ENCODE data around the gene BTG2. TPM values are rescaled to one million over a fixed set of nuclear protein-coding genes. Genes with fewer than 3 reads are reported as not detected.

Gene BTG2
- total RNA-seq, 1 experiment from 2014 or later = 19.4 TPM

- ATAC-seq = no peak
- Mint-ChIP-seq H3K27me3 (ENCODE audit: low read depth) (peaks cover 92% of the 10 kb centered on the region), H3K9me3 (no peaks in the 10 kb centered on the region), H3K36me3 (no peaks in the 10 kb centered on the region), H3K27ac (no peak overlapping the region), H3K4me3 (no peak overlapping the region), H3K4me1 (peaks cover 19% of the 10 kb centered on the region)
- TF ChIP-seq TP53 (CRISPR knock-in tag; IDR thresholded peaks at IDR 0.05) (no peak), FOXK1 (CRISPR knock-in tag; IDR thresholded peaks at IDR 0.05) (no peak), SMAD4 (CRISPR knock-in tag; IDR thresholded peaks at IDR 0.05) (no peak), CREB1 (CRISPR knock-in tag; IDR thresholded peaks at IDR 0.05) (no peak), ZBTB21 (CRISPR knock-in tag; IDR thresholded peaks at IDR 0.05; ENCODE audit: borderline replicate concordance) (no peak), SOX15 (CRISPR knock-in tag; IDR thresholded peaks at IDR 0.05) (no peak), JAZF1 (CRISPR knock-in tag; IDR thresholded peaks at IDR 0.05) (no peak), STAT6 (CRISPR knock-in tag; conservative IDR thresholded peaks at IDR 0.05; ENCODE audit: low read depth) (no peak), NR2C2 (CRISPR knock-in tag; IDR thresholded peaks at IDR 0.05) (no peak), PRDM15 (CRISPR knock-in tag; IDR thresholded peaks at IDR 0.05) (no peak), JUN (CRISPR knock-in tag; IDR thresholded peaks at IDR 0.05) (no peak), ZNF532 (CRISPR knock-in tag; IDR thresholded peaks at IDR 0.05; ENCODE audit: borderline replicate concordance) (no peak), NFE2L1 (CRISPR knock-in tag; IDR thresholded peaks at IDR 0.05) (no peak), TCF7 (CRISPR knock-in tag; IDR thresholded peaks at IDR 0.05; ENCODE audit: low read depth) (no peak), USF1 (CRISPR knock-in tag; IDR thresholded peaks at IDR 0.05) (no peak), RELA (CRISPR knock-in tag; IDR thresholded peaks at IDR 0.05; ENCODE audit: borderline replicate concordance) (no peak), FOXJ3 (CRISPR knock-in tag; IDR thresholded peaks at IDR 0.05; ENCODE audit: borderline replicate concordance) (no peak), ZNF671 (CRISPR knock-in tag; IDR thresholded peaks at IDR 0.05) (no peak), ARID4B (CRISPR knock-in tag; IDR thresholded peaks at IDR 0.05; ENCODE audit: borderline replicate concordance) (no peak), HMGXB4 (CRISPR knock-in tag; IDR thresholded peaks at IDR 0.05) (no peak)
- ChIA-PET POLR2A (interaction anchor here (1.7 to 2.0 kb wide), 2 partner anchors 10 to 11 kb away, joined by 5 to 7 read pairs; no protein-coding TSS in a partner anchor), CTCF (interaction anchor here (1.2 to 2.6 kb wide), 4 partner anchors 7 to 50 kb away, joined by 3 to 16 read pairs (median 6); no protein-coding TSS in a partner anchor)
- no peak for DNase-seq (ENCODE audit: low spot score)
Observed at GRCh38 chr1:203317429-203318228, 12.3 kb downstream of the BTG2 start.

Data from WTC11 (cell line).